MCF 10A (cell line): ENCODE data around the gene DNAI2. TPM values are rescaled to one million over a fixed set of nuclear protein-coding genes. Genes with fewer than 3 reads are reported as not detected.
"Not testable (repeated sequence)": the region's sequence is repeated elsewhere in the genome, so short reads cannot be mapped to it uniquely, and the experiment has no call there.

Experiments
- BruUV-seq: library from RNA; stranded (reverse); fragments of 400-500 nt; replicated peaks from 2 replicates; lab custom pipeline; 2021; lab: Mats Ljungman, UMichigan
- CTCF ChIA-PET: fragments of 300-600 bp; sonication (Branson Sonifier 250); formaldehyde crosslinking; extraction: SDS; loops from one replicate; lab custom pipeline; 2021; ENCODE audit warnings: antibody characterized with exemption, inconsistent platforms; lab: Yijun Ruan, JAX
- POLR2A ChIA-PET: fragments of 300-600, 350-650 bp; sonication (Branson Sonifier 250); formaldehyde crosslinking; extraction: SDS; loops from one replicate; lab custom pipeline; 2020; ENCODE audit warnings: antibody characterized with exemption, inconsistent platforms; lab: Yijun Ruan, JAX
- DNase-seq: peaks from one replicate; pipeline ENCODE4 v3.0.0-alpha.2; 2018; ENCODE audit not compliant: unreplicated experiment
- H3K27ac Mint-ChIP-seq: one replicate; pipeline ENCODE4 v1.8.0; 2022; ENCODE audit warnings: mild to moderate bottlenecking, low read depth, mixed read lengths; ENCODE audit not compliant: unreplicated experiment
- H3K27me3 Mint-ChIP-seq: one replicate; pipeline ENCODE4 v1.8.0; 2022; ENCODE audit warnings: mixed read lengths; ENCODE audit not compliant: insufficient read depth, unreplicated experiment
- H3K36me3 Mint-ChIP-seq: one replicate; pipeline ENCODE4 v1.8.0; 2022; ENCODE audit warnings: mild to moderate bottlenecking, moderate library complexity, mixed read lengths; ENCODE audit not compliant: insufficient read depth, unreplicated experiment
- H3K4me1 Mint-ChIP-seq: one replicate; pipeline ENCODE4 v1.8.0; 2022; ENCODE audit warnings: mixed read lengths; ENCODE audit not compliant: insufficient read depth, unreplicated experiment
- H3K4me3 Mint-ChIP-seq: one replicate; pipeline ENCODE4 v1.8.0; 2022; ENCODE audit warnings: mild to moderate bottlenecking, moderate library complexity, mixed read lengths; ENCODE audit not compliant: unreplicated experiment
- H3K9me3 Mint-ChIP-seq: one replicate; pipeline ENCODE4 v1.8.0; 2022; ENCODE audit warnings: mixed read lengths; ENCODE audit not compliant: unreplicated experiment
- CTCF ChIP-seq: fragments of 200-600 bp; IDR thresholded peaks from one replicate; pipeline ENCODE4 v1.8.0; 2022; ENCODE audit warnings: antibody characterized with exemption, mild to moderate bottlenecking; ENCODE audit not compliant: unreplicated experiment
- intact Hi-C: fragments of 100-400 bp; cut with micrococcal nuclease; formaldehyde crosslinking; loops from 2 replicates; pipeline ENCODE4 v1.14.1; 2022
- total RNA-seq: library from RNA; stranded (reverse); gene quantifications from 2 replicates; pipeline ENCODE4 v1.2.3, GENCODE V29; 2022

Gene DNAI2
- total RNA-seq, 1 experiment from 2014 or later: not detected

GRCh38 chr17:74262601-74263000, 11.4 kb upstream of the DNAI2 start:
- H3K27ac Mint-ChIP-seq: no peak overlapping the region
- peaks cover 21% of the 10 kb centered on the region for H3K27me3 Mint-ChIP-seq
- TF ChIP-seq CTCF: no peak
- intact Hi-C loops: no loop called here
- CTCF ChIA-PET: interaction anchor here (0.6 kb wide), 1 partner anchor 854 kb away, joined by 3 read pairs; no protein-coding TSS in a partner anchor
- BruUV-seq: no TSS peak
- H3K9me3 Mint-ChIP-seq: no peaks in the 10 kb centered on the region
- no peaks in the 10 kb centered on the region for H3K4me1 Mint-ChIP-seq
- POLR2A ChIA-PET: interaction anchor here (1.0 kb wide), 1 partner anchor 59 kb away, joined by 3 read pairs; no protein-coding TSS in a partner anchor
- no peak overlapping the region for H3K4me3 Mint-ChIP-seq
- no peak for DNase-seq
- H3K36me3 Mint-ChIP-seq: no peaks in the 10 kb centered on the region

GRCh38 chr17:74267054-74267453, 7.0 kb upstream of the DNAI2 start:
- H3K4me3 Mint-ChIP-seq, BruUV-seq, H3K9me3 Mint-ChIP-seq, DNase-seq, intact Hi-C loops, H3K4me1 Mint-ChIP-seq, H3K36me3 Mint-ChIP-seq, H3K27ac Mint-ChIP-seq: not testable (repeated sequence)
- ChIA-PET CTCF (interaction anchor here (0.7 kb wide), 1 partner anchor 66 kb away, joined by 4 read pairs; no protein-coding TSS in a partner anchor), POLR2A (interaction anchor here (0.7 kb wide), 1 partner anchor 54 kb away, joined by 3 read pairs; the partner anchor contains the start of gene TTYH2)
- H3K27me3 Mint-ChIP-seq: peaks cover 64% of the 10 kb centered on the region

- no peak for TF ChIP-seq CTCF
- Mint-ChIP-seq H3K9me3 (no peaks in the 10 kb centered on the region), H3K27ac (no peak overlapping the region), H3K4me1 (no peaks in the 10 kb centered on the region), H3K27me3 (peaks cover 69% of the 10 kb centered on the region), H3K4me3 (no peak overlapping the region), H3K36me3 (no peaks in the 10 kb centered on the region)
- ChIA-PET POLR2A (interaction anchor here (0.7 kb wide), 1 partner anchor 54 kb away, joined by 3 read pairs; the partner anchor contains the start of gene TTYH2), CTCF (interaction anchor here (0.7 kb wide), 2 partner anchors 65 to 204 kb away, joined by 4 read pairs; no protein-coding TSS in a partner anchor)
- no TSS peak for BruUV-seq
- intact Hi-C loops: no loop called here
- no peak for DNase-seq
These were observed 6.5 kb upstream of the DNAI2 start for GRCh38 chr17:74267579-74267978.

GRCh38 chr17:74267987-74268499, 6.0 kb upstream of the DNAI2 start:
- Mint-ChIP-seq H3K4me3 (no peak overlapping the region), H3K9me3 (no peaks in the 10 kb centered on the region), H3K36me3 (no peaks in the 10 kb centered on the region), H3K4me1 (no peaks in the 10 kb centered on the region), H3K27ac (no peak overlapping the region), H3K27me3 (peaks cover 74% of the 10 kb centered on the region)
- no peak for TF ChIP-seq CTCF
- no peak for DNase-seq
- ChIA-PET POLR2A (no interaction called here), CTCF (interaction anchor here (0.7 kb wide), 4 partner anchors 9 to 302 kb away, joined by 3 to 4 read pairs (median 4); no protein-coding TSS in a partner anchor)
- intact Hi-C loops: no loop called here
- BruUV-seq: no TSS peak
